Measurements from ENCODE around the gene EGFL6. TPM values are rescaled to one million over a fixed set of nuclear protein-coding genes. Genes with fewer than 3 reads are reported as not detected.

Gene EGFL6
- polyA plus RNA-seq, 1 donor from 2014 or later = 0.36 TPM

DNA sequence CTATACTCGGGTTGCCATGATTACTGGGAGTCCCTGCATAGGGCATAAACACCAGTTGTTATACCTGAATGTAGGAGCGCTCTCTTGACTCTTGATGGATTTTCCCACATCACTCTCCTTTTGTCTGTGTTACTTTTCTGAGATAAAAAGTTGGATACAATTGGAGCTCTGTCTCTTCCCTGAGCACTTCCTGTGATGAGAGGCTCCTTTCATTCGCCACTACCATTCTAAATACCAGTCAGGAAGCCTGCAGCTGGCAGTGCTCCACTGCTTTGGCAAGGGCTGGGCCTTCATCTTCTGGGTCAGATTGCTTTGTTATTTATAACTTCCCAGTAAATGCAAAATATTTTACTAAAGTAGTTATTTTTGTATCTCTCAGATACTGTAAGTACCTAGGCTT is 97.4 kb downstream of the EGFL6 start (continued):
- TF ChIP-seq, protein P1, sequence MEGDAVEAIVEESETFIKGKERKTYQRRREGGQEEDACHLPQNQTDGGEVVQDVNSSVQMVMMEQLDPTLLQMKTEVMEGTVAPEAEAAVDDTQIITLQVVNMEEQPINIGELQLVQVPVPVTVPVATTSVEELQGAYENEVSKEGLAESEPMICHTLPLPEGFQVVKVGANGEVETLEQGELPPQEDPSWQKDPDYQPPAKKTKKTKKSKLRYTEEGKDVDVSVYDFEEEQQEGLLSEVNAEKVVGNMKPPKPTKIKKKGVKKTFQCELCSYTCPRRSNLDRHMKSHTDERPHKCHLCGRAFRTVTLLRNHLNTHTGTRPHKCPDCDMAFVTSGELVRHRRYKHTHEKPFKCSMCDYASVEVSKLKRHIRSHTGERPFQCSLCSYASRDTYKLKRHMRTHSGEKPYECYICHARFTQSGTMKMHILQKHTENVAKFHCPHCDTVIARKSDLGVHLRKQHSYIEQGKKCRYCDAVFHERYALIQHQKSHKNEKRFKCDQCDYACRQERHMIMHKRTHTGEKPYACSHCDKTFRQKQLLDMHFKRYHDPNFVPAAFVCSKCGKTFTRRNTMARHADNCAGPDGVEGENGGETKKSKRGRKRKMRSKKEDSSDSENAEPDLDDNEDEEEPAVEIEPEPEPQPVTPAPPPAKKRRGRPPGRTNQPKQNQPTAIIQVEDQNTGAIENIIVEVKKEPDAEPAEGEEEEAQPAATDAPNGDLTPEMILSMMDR (IDR thresholded peaks at IDR 0.05; ENCODE audit: poor library complexity, severe bottlenecking) = no peak

DNA sequence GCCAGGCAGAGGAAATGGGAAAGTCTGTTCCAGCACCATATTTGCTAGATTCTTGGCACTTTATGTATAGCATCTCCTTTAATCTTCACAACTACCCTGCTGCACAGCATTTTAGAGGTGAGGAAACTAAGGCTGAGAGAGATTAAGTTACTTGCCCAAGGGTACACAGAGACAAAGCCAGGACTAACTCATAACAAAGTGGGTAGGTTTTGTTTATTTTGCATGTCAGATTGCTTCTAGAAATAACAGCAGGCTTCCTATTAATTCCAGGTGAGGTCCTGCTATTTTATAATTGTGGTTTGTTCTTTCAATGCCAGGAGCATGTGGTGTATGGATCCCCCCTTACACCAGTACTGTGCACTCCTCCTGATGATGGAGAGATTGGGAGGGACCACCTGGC is 98.5 kb downstream of the EGFL6 start:
- no peak overlapping the region for H3K27ac ChIP-seq (ENCODE audit: low read length)
- H2AFZ ChIP-seq (ENCODE audit: low read depth, low read length) = no peak overlapping the region
- no peaks in the 10 kb centered on the region for H3K27me3 ChIP-seq (ENCODE audit: insufficient read depth, low read depth, low read length)
- H3K36me3 ChIP-seq (ENCODE audit: insufficient read depth, low read length) = no peaks in the 10 kb centered on the region
- no peaks in the 10 kb centered on the region for H3F3A ChIP-seq (ENCODE audit: insufficient read depth, low read length, poor library complexity, severe bottlenecking)
- no peak overlapping the region for H3K4me3 ChIP-seq (ENCODE audit: low read length)
- H3K9me2 ChIP-seq (ENCODE audit: insufficient read depth, low read length) = no peaks in the 10 kb centered on the region
- H3K79me2 ChIP-seq (replicated peaks; ENCODE audit: insufficient read depth, low read length) = no peaks in the 10 kb centered on the region
- no peaks in the 10 kb centered on the region for H4K20me1 ChIP-seq (ENCODE audit: insufficient read depth)
- H3K9ac ChIP-seq (ENCODE audit: low read length) = no peak overlapping the region
- no peaks in the 10 kb centered on the region for H3K9me3 ChIP-seq (ENCODE audit: low read length)
- TF ChIP-seq, protein P1 (IDR thresholded peaks at IDR 0.05; ENCODE audit: poor library complexity, severe bottlenecking) = no peak
- TF ChIP-seq RAD21 (conservative IDR thresholded peaks at IDR 0.05) (no peak), TAF1 (IDR thresholded peaks at IDR 0.05; ENCODE audit: low read depth) (no peak), EZH2 (IDR thresholded peaks at IDR 0.05; ENCODE audit: borderline replicate concordance, insufficient read depth, low read length, poor library complexity, severe bottlenecking) (no peak), POLR2AphosphoS5 (IDR thresholded peaks at IDR 0.05) (no peak), SMC3 (conservative IDR thresholded peaks at IDR 0.05; ENCODE audit: poor library complexity) (no peak), EP300 (conservative IDR thresholded peaks at IDR 0.05; ENCODE audit: poor library complexity, severe bottlenecking) (no peak), MXI1 (conservative IDR thresholded peaks at IDR 0.05; ENCODE audit: poor library complexity, severe bottlenecking) (no peak)
- TF ChIP-seq, protein P2, sequence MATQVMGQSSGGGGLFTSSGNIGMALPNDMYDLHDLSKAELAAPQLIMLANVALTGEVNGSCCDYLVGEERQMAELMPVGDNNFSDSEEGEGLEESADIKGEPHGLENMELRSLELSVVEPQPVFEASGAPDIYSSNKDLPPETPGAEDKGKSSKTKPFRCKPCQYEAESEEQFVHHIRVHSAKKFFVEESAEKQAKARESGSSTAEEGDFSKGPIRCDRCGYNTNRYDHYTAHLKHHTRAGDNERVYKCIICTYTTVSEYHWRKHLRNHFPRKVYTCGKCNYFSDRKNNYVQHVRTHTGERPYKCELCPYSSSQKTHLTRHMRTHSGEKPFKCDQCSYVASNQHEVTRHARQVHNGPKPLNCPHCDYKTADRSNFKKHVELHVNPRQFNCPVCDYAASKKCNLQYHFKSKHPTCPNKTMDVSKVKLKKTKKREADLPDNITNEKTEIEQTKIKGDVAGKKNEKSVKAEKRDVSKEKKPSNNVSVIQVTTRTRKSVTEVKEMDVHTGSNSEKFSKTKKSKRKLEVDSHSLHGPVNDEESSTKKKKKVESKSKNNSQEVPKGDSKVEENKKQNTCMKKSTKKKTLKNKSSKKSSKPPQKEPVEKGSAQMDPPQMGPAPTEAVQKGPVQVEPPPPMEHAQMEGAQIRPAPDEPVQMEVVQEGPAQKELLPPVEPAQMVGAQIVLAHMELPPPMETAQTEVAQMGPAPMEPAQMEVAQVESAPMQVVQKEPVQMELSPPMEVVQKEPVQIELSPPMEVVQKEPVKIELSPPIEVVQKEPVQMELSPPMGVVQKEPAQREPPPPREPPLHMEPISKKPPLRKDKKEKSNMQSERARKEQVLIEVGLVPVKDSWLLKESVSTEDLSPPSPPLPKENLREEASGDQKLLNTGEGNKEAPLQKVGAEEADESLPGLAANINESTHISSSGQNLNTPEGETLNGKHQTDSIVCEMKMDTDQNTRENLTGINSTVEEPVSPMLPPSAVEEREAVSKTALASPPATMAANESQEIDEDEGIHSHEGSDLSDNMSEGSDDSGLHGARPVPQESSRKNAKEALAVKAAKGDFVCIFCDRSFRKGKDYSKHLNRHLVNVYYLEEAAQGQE (IDR thresholded peaks at IDR 0.05; ENCODE audit: borderline replicate concordance) = no peak
- no peak overlapping the region for H3K4me2 ChIP-seq (ENCODE audit: low read length)

DNA sequence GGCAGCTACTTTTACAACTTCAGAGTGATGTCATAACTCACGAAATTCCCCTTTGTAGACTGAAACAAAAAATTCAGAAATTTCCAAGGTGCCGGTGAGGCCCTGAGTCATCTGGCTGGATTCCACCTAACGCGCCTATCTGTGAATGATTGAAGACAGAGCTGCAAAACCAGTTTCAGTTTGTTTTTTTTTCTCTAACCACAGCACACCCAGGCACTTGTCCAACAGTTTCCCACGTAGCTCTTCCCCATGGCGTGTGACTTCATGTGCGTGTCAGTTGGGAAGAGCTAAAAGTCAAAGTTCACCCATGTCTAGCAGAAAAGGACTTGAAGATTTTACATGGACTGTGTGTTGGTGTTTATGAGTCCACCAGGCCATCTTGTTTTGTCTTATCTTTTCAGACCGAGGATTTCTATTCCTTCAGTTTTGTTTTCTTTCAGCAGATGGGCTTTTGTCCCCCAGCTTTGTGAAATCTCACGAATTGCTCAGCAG is 99.9 kb downstream of the EGFL6 start:
- Histone ChIP-seq H3K79me2 (replicated peaks; ENCODE audit: insufficient read depth, low read length) (no peaks in the 10 kb centered on the region), H3K36me3 (ENCODE audit: insufficient read depth, low read length) (no peaks in the 10 kb centered on the region), H2AFZ (ENCODE audit: low read depth, low read length) (no peak overlapping the region), H4K20me1 (ENCODE audit: insufficient read depth) (no peaks in the 10 kb centered on the region), H3K4me3 (ENCODE audit: low read length) (no peak overlapping the region), H3K27me3 (ENCODE audit: insufficient read depth, low read depth, low read length) (no peaks in the 10 kb centered on the region), H3K4me2 (ENCODE audit: low read length) (no peak overlapping the region), H3K9ac (ENCODE audit: low read length) (no peak overlapping the region), H3F3A (ENCODE audit: insufficient read depth, low read length, poor library complexity, severe bottlenecking) (no peaks in the 10 kb centered on the region), H3K9me2 (ENCODE audit: insufficient read depth, low read length) (no peaks in the 10 kb centered on the region), H3K9me3 (ENCODE audit: low read length) (no peaks in the 10 kb centered on the region), H3K27ac (ENCODE audit: low read length) (no peak overlapping the region)
- TF ChIP-seq SMC3 (conservative IDR thresholded peaks at IDR 0.05; ENCODE audit: poor library complexity) (no peak), MXI1 (conservative IDR thresholded peaks at IDR 0.05; ENCODE audit: poor library complexity, severe bottlenecking) (no peak), TAF1 (IDR thresholded peaks at IDR 0.05; ENCODE audit: low read depth) (no peak), RAD21 (conservative IDR thresholded peaks at IDR 0.05) (no peak), EP300 (conservative IDR thresholded peaks at IDR 0.05; ENCODE audit: poor library complexity, severe bottlenecking) (no peak), EZH2 (IDR thresholded peaks at IDR 0.05; ENCODE audit: borderline replicate concordance, insufficient read depth, low read length, poor library complexity, severe bottlenecking) (no peak), POLR2AphosphoS5 (IDR thresholded peaks at IDR 0.05) (no peak)
- TF ChIP-seq, protein P1 (IDR thresholded peaks at IDR 0.05; ENCODE audit: poor library complexity, severe bottlenecking) = no peak
- TF ChIP-seq, protein P2 (IDR thresholded peaks at IDR 0.05; ENCODE audit: borderline replicate concordance) = no peak
